ENCODE data around the gene TUBB4B. TPM values are rescaled to one million over a fixed set of nuclear protein-coding genes. Genes with fewer than 3 reads are reported as not detected.
A peak's percentile ranks its signal among the peaks of the same experiment; 100 is the strongest.

Gene TUBB4B
- polyA plus RNA-seq, 2 of the 4 experiments (the other 2 are of a cell fraction): 256 to 671 TPM

DNA sequence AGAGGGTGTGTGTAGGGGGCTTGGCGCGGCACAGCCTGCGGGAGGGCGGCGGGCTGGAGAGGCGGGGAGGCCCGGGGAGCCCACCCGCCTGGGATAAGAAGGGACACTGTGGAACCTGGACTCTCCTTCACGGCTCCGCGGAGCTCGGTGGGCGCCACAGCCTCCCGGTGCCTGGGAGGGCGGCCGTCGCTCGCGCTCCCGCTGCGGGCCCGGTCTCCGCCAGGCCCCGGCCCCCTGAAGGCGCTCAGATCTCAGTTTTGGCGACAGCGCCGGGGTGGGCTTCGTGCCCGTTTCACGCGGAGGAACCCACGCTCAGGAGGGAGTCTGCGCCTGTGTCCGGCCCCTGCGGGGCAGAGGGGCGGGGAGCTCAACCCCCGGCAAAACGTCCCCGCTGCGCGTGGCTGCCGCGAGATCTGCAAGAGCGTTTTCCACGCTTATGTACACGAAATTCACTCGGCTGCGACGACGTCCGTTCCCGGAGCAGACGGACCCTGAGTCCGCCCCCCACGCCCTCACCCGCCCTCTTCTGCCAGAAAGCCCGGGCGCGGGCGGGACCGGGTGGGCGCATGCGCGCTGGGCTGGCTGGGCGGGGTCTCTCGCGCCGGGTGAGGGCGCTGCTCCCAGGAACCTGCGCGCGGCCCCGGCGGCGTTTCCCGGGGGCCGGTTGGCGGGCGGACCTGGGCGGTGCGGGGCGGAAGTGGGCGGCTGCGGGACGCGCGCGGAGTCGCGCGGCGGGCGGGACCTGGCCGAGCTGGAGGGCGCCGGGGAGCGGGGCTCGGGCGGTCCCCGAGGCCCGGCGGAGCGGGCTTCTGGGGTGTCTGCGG is 13.7 kb downstream of the TUBB4B start, which contains the start of gene NELFB (continued):
- TF ChIP-seq, protein P1, sequence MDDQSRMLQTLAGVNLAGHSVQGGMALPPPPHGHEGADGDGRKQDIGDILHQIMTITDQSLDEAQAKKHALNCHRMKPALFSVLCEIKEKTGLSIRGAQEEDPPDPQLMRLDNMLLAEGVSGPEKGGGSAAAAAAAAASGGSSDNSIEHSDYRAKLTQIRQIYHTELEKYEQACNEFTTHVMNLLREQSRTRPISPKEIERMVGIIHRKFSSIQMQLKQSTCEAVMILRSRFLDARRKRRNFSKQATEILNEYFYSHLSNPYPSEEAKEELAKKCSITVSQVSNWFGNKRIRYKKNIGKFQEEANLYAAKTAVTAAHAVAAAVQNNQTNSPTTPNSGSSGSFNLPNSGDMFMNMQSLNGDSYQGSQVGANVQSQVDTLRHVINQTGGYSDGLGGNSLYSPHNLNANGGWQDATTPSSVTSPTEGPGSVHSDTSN (IDR thresholded peaks at IDR 0.05): peak; percentile 47; the same call in 1 of the 2 replicates

DNA sequence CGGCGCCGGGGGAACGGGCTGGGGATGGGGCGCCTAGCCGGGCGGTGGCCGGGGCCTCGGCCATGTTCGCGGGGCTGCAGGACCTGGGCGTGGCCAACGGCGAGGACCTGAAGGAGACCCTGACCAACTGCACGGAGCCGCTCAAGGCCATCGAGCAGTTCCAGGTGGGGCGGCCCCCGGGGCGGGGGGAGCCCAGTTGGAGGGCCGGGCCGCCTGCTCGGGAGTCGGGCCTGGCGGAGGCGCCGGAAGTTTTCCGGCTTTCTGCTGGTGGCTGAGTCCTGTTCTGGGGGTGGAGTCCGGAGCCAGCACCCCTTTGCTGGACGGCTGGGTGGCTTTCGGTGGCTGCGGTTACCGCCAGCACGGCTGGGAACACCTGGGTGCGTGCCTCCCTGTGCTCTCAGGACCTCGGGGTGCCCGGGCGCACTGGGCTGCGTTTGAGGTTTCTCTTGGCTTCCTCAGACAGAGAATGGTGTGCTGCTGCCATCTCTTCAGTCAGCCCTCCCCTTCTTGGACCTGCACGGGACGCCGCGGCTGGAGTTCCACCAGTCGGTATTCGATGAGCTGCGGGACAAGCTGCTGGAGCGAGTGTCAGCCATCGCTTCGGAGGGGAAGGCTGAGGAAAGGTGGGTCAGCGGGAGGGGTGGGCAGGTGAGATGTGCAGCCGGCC is 14.5 kb downstream of the TUBB4B start:
- Histone ChIP-seq H3K4me3 (peak overlapping the region; percentile 93), H3K4me2 (peak overlapping the region; percentile 100), H3K27ac (peak overlapping the region; percentile 90 to 98), H3K9me3 (no peaks in the 10 kb centered on the region), H3K4me1 (peaks cover 20% of the 10 kb centered on the region)
- no peak for FAIRE-seq
- peak in 1 of 2 experiments; percentile 43 for DNase-seq (ENCODE audit: low read depth in 1 of 2, low spot score in 1 of 2)
- CTCF ChIA-PET: interaction anchor here (1.1 to 17.1 kb wide), 9 partner anchors 11 to 119 kb away, joined by 3 to 236 read pairs (median 4); partner anchors contain the start of genes NRARP, RNF224 and TUBB4B
- peak; percentile 60 to 65 for ATAC-seq
- POLR2A ChIA-PET: interaction anchor here (1.0 to 4.7 kb wide), 4 partner anchors 10 to 126 kb away, joined by 3 to 97 read pairs (median 4); partner anchors contain the start of gene TUBB4B
- TF ChIP-seq, protein P2, sequence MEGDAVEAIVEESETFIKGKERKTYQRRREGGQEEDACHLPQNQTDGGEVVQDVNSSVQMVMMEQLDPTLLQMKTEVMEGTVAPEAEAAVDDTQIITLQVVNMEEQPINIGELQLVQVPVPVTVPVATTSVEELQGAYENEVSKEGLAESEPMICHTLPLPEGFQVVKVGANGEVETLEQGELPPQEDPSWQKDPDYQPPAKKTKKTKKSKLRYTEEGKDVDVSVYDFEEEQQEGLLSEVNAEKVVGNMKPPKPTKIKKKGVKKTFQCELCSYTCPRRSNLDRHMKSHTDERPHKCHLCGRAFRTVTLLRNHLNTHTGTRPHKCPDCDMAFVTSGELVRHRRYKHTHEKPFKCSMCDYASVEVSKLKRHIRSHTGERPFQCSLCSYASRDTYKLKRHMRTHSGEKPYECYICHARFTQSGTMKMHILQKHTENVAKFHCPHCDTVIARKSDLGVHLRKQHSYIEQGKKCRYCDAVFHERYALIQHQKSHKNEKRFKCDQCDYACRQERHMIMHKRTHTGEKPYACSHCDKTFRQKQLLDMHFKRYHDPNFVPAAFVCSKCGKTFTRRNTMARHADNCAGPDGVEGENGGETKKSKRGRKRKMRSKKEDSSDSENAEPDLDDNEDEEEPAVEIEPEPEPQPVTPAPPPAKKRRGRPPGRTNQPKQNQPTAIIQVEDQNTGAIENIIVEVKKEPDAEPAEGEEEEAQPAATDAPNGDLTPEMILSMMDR (IDR thresholded peaks at IDR 0.05): no peak
- peak; percentile 60; the same call in 1 of the 2 replicates for TF ChIP-seq KDM5A (IDR thresholded peaks at IDR 0.05)
- peak in 1 of 2 experiments; percentile 14; a peak in 2 of 5 replicates for TF ChIP-seq JUN (IDR thresholded peaks at IDR 0.05)
- WGBS (ENCODE audit: missing lambda C conversion rate): 8% methylated on average over 20 of the region's 51 CpGs

DNA sequence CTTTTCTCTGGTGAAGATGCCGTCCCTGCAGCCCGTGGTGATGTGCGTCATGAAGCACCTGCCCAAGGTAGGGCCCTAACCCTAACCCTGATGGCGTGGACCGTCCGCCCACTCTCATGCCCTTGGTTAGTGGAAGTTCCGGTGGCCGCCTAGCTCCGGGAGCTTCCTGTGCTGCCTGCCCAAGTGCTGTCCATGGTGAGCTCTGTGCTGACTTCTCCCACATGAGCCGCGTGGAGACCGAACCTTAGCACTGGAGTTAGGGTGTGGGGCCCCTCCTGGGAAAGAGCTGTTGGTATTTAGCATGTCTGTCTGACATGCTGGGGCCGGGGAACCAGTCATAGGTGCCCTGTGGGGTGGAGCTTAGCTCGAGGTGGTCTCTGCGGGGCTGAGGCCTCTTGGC is 15.3 kb downstream of the TUBB4B start:
- Histone ChIP-seq H3K4me3 (peak overlapping the region; percentile 93), H3K27ac (peak overlapping the region; percentile 90 to 98; a peak in 4 of 6 replicates), H3K4me2 (peak overlapping the region; percentile 100), H3K4me1 (peaks cover 20% of the 10 kb centered on the region), H3K9me3 (no peaks in the 10 kb centered on the region)
- ChIA-PET CTCF (interaction anchor here (0.6 to 17.1 kb wide), 7 partner anchors 10 to 137 kb away, joined by 3 to 236 read pairs (median 4); partner anchors contain the start of genes NRARP, TOR4A and TUBB4B), POLR2A (interaction anchor here (0.8 to 4.7 kb wide), 5 partner anchors 11 to 127 kb away, joined by 3 to 97 read pairs (median 3); partner anchors contain the start of gene TUBB4B)
- TF ChIP-seq SMC3 (IDR thresholded peaks at IDR 0.05) (no peak), CHD4 (IDR thresholded peaks at IDR 0.05; ENCODE audit: borderline replicate concordance) (no peak), JUN (IDR thresholded peaks at IDR 0.05) (no peak), RAD21 (conservative IDR thresholded peaks at IDR 0.05 in 1 of 2, IDR thresholded peaks at IDR 0.05 in 1 of 2) (no peak), FOSL2 (IDR thresholded peaks at IDR 0.05) (no peak), FOSL2 (CRISPR knock-in tag; IDR thresholded peaks at IDR 0.05) (no peak), GATA3 (IDR thresholded peaks at IDR 0.05; ENCODE audit: borderline replicate concordance) (no peak), MAFK (IDR thresholded peaks at IDR 0.05; ENCODE audit: partially characterized antibody) (no peak), HOXB13 (CRISPR knock-in tag; IDR thresholded peaks at IDR 0.05; ENCODE audit: low read depth) (no peak), KDM1A (IDR thresholded peaks at IDR 0.05; ENCODE audit: low read depth) (no peak), HOXB5 (CRISPR knock-in tag; IDR thresholded peaks at IDR 0.05) (no peak), MAZ (IDR thresholded peaks at IDR 0.05; ENCODE audit: borderline replicate concordance, low read depth, low read length) (no peak)
- TF ChIP-seq, protein P3, sequence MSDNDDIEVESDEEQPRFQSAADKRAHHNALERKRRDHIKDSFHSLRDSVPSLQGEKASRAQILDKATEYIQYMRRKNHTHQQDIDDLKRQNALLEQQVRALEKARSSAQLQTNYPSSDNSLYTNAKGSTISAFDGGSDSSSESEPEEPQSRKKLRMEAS (IDR thresholded peaks at IDR 0.05): no peak
- TF ChIP-seq, protein P4, sequence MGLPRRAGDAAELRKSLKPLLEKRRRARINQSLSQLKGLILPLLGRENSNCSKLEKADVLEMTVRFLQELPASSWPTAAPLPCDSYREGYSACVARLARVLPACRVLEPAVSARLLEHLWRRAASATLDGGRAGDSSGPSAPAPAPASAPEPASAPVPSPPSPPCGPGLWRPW (IDR thresholded peaks at IDR 0.05): no peak
- TF ChIP-seq, protein P5, sequence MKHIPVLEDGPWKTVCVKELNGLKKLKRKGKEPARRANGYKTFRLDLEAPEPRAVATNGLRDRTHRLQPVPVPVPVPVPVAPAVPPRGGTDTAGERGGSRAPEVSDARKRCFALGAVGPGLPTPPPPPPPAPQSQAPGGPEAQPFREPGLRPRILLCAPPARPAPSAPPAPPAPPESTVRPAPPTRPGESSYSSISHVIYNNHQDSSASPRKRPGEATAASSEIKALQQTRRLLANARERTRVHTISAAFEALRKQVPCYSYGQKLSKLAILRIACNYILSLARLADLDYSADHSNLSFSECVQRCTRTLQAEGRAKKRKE (CRISPR knock-in tag; IDR thresholded peaks at IDR 0.05; ENCODE audit: low read depth): no peak
- TF ChIP-seq, protein P6, sequence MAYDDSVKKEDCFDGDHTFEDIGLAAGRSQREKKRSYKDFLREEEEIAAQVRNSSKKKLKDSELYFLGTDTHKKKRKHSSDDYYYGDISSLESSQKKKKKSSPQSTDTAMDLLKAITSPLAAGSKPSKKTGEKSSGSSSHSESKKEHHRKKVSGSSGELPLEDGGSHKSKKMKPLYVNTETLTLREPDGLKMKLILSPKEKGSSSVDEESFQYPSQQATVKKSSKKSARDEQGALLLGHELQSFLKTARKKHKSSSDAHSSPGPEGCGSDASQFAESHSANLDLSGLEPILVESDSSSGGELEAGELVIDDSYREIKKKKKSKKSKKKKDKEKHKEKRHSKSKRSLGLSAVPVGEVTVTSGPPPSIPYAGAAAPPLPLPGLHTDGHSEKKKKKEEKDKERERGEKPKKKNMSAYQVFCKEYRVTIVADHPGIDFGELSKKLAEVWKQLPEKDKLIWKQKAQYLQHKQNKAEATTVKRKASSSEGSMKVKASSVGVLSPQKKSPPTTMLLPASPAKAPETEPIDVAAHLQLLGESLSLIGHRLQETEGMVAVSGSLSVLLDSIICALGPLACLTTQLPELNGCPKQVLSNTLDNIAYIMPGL (CRISPR knock-in tag; IDR thresholded peaks at IDR 0.05; ENCODE audit: borderline replicate concordance): no peak
- no peak for DNase-seq (ENCODE audit: low read depth in 1 of 2, low spot score in 1 of 2)
- FAIRE-seq: no peak
- ATAC-seq: no peak
- WGBS (ENCODE audit: missing lambda C conversion rate): 89% methylated on average over 14 of the region's 15 CpGs

Data from A549 (cell line).